ENCODE measurements around the gene U2SURP.
A peak's percentile ranks its signal among the peaks of the same experiment; 100 is the strongest.

The U2SURP gene

DNA sequence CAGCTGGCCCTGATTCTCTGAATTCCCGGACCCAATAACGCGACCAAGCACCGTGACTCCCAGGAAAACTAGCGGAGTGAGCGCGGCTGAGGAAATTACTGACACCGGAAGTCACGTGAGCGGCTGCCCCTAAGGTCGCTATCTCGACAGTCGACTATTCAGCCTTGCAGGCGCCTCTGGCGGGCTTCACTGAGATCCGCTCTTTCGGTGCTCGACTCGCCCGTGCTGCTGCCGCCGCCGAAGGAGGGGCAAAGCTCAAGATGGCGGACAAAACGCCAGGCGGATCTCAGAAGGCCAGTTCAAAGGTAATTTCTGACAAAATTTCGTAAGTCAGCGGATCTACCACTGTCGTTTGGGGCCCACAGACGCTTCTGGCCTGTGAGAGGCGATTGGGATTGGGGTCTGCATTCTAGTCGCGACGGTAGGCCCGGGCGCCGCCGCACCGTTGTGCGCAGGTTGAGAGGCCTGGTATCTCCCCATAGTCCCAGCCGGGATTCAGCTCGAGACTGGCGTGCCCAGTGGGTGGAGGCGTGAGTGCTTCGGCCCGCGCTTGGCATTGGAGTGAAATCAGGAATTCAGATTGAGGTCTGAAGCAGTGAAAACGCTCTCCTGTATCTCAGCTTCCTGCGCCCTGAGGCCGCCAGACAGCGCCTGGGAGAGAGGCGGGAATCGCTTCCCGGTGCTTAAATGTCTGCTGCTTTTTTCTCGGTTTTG, at the start of gene U2SURP:
Gene U2SURP (plus strand): TSS at position 202 of the 714 bp plus-strand sequence. CDS start 59 bp downstream, at position 261.
- peak; percentile 83 to 84 for DNase-seq (ENCODE audit: low read depth in 2 of 2)

- no peak for DNase-seq (ENCODE audit: low read depth in 2 of 2)
Measured at GRCh38 chr3:142951794-142952193, 49.6 kb upstream of the U2SURP start.

DNA sequence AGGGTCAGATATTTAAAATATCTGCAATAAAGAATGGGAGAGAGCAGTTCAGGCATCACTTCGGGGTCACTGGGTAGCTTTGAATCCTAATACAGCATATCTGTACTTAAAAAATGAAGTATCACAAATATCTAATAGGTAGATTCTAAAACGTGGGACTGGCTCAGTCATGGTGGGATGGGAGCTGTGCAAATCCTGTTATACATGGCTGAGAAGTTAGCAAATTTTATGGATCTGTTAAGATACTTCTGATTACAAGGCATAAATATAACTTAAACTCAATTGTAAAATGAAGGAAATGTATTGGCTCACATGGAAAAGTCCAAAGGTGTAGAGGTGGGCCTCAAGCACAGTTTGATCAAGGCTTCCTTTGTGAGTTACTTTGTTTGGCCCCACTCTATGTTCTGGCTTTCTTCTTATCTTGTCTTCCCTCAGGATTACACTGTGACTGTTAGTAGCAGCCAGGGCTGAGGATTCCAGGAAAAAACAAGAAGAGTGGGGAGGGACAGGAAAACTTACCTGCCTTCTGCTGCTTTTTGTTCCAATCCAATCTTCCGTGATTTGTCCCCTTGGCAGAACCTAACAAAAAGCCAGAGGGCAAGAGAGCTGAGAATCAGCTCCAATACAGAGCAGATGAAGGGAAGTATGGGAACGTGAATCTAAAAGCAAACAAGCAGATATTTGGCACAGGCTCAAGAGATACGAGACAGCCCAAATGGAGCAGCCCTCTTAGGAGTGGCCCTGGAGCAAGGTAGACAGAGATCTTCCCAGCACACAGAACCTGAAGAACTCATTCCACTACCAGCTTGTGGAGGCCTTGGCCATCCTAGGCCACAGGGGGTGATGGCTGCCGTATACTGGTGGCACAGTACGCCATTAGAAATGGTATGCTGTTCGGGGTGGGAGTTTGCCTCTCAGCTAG, 48.8 kb upstream of the U2SURP start:
- DNase-seq (ENCODE audit: low read depth in 2 of 2) = no peak

GRCh38 chr3:142953443-142953842, 47.9 kb upstream of the U2SURP start:
- DNase-seq (ENCODE audit: low read depth in 2 of 2) = no peak

DNA sequence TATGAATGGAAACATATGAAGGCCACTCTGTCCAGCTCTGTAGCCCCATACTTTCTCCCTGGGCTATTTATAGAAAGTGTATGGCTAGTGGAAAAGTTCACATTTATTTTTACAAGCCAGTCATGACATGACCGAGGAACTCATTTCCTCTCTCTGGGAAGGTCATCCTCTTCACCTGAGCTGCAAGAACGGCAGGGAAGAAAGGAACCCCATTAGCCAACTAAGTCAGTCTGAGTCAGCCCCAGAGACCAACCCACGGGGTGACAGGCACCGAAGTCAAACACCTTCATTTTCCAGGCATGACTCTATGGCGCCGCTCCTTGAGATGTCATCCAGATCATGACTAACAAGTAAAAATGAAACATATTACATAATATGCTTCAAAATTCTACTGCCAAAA, 42.7 kb upstream of the U2SURP start:
- no peak for DNase-seq (ENCODE audit: low read depth in 2 of 2)

DNA sequence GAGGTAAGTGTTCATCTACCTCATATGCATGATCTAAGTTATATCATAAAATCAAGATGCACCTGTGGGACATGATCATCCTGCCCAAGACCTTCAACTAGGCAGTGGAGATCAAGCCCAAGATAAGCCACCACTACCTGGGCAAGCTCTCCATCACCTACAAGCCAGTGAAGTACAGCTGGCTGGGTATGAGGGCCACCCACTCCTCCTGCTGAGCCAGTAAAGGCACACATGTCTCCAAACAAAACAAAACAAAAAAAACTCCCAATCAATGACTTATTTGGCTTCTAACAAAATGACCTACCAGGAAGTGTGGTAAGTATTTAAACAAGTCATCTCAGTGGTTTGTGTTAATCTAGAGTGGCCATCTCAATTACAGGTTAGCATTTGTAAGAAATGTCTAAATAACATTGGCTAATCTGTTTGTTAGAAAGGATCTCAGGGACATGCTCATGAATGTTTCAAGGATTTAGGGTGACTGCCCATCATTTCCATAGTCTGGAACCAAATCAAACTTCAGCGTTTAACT, 41.0 kb upstream of the U2SURP start:
- no peak for DNase-seq (ENCODE audit: low read depth in 2 of 2)

DNA sequence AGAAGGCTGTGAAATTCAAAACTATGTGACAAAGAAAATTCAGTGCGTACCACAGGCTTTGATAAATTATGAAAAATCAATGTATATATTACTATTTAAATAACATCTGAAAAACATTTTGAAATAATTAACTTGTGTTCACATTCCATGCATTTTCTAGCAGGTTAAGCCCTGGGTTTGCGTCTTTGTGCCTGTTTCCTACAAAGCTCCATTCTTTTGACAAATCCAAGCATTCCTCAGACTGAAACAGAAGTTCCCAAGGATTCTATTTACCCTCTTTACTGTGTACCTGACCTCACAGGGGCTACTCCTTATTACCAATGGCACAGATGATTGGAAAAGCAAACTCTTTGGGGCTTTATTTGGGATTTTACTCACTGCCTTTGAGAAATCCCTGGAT, 39.8 kb upstream of the U2SURP start:
- no peak for DNase-seq (ENCODE audit: low read depth in 2 of 2)

- DNase-seq (ENCODE audit: low read depth in 2 of 2) = no peak
Measured at GRCh38 chr3:142962175-142962519, 39.2 kb upstream of the U2SURP start.

DNA sequence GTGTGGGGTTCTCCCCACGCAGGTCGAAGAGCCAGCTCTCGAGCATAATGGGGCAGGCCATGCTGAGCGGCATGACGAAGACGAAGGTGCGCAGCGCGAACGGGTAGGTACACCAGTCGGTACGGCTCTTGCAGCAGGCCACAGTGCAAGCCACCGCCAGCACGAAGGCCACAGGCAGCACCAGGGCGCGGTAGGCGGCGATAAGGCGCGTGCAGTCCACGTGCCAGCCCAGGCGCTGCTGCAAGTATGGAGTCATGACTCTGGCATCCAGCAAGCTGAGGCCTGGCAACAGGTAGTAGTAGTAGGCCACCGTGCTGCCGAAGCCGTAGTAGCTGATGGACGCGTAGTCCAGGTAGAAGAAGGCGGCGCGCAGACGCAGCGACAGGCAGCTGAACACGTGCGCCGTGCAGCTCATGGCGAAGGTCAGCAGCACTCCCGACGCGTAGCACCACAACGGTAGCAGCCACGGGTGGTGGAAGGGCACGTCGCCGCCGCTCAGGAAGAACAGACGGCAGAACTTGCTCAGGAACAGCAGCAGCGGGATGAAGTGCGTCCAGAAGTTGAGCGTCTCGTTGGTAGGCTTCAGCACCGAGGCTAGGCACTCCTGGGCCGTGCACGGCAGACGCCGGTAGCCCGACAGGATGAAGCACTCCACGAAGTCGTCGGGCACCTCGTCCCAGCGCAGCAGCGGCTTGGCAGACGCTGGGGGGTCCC, 38.7 kb upstream of the U2SURP start:
- DNase-seq (ENCODE audit: low read depth in 2 of 2) = no peak

DNA sequence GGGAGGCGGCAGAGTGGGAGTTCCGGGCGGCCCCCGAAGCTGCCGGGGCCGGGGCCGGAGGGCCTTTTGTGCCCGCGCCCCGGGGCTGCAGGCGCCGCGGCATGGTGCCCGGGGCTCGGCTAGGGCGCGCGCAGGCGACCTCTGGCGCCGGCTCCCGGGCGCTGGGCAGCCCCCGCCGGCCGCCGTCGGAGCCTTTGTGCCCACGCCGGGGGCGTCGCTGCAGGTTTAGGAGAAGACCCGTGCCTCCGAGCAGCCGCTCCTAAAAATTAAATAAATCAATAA, 38.2 kb upstream of the U2SURP start:
- no peak for DNase-seq (ENCODE audit: low read depth in 2 of 2)

GRCh38 chr3:142963516-142964448, 37.6 kb upstream of the U2SURP start, which contains the start of gene PAQR9:
TSS of gene PAQR9 (minus strand) at chr3:142963674. CDS start at chr3:142963336, 338 bp downstream.
- DNase-seq (ENCODE audit: low read depth in 2 of 2) = no peak

DNA sequence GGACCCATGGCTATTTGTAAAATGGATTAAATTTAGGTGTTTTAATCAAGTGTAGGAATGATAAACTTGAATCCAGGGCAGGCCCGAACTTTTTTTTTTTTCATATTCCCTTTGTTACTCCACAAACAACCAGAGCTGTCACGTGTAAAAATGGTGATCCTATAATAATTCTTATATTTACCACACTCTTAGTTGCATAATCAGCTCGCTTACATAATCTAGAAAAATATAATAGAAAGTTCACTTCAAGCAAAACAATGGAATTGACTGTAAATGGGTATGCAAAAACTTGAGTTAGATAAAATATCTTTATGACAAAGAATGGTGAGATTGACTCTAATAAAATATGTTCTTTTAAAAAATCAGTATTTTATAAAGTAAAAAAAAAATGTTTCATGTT, 35.8 kb upstream of the U2SURP start:
- DNase-seq (ENCODE audit: low read depth in 2 of 2) = no peak

DNA sequence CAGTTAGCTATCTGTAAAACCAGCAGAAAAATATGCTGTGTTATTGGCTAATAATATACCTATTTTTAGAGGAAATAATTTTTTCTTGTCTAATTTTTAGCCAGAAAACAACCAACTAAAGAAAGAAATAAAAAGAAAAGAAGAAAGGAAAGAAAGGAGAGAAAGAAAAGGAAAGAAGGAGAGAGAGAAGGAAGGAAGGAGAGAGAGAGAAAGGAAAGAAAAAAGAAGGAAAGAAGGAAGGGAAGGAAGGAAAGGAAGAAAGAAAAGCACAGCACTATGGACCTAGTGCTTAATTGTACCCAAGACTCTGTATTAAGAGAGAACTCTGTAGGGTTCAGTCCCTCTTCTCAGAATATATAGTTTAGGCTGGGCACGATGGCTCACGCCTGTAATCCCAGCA, 34.6 kb upstream of the U2SURP start:
- DNase-seq (ENCODE audit: low read depth in 2 of 2) = no peak

DNA sequence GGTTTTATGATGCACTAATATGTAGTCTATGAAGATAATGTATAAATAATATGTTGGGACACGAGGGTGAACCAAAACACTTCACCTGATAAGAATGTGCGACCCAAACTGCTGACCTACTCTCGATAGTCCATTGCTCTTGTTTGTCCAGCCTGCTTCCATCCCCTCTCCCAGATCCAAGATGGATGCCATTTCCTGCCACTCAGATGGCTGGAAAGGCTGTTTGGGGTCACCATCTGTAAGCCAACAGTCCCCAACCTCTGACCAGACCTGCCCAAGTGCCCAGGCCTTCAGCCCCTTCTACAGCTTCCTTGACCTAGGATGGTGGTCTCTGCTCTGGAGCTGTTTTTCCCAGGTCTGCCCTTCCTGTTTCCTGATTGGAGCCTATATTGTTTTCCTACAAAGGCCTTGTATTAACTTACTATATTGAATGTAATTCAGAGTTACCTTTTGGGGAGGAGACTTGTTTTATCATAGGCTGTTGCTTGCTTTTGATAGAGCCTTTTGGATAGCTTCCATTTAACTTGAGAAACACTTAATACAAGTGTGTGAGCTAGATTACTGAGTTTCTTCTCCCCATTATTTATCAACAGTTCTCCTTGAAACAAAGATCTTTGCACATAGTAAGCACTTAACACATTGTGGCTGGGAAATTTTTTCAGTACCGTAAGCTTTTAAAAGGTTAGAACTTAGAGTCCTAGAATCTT, 32.9 kb upstream of the U2SURP start:
- DNase-seq (ENCODE audit: low read depth in 2 of 2) = no peak

DNA sequence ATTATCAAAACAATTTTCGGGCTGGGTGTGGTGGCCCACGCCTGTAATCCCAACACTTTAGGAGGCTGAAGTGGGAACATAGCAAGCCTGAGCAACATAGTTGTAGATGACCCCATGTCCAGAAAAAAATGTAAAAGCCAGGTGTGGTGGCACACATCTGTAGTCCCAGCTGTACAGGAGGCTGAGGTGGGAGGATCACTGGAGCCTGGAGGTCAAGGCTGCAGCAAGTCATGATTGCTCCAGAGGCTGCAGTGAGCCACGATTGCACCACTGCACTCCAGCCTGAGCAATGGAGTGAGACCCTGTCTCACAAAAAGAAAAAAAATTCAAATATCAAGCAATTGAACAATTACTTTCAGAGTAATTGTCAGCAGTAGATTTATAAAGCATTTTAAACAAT, 29.9 kb upstream of the U2SURP start:
- no peak for DNase-seq (ENCODE audit: low read depth in 2 of 2)

- DNase-seq (ENCODE audit: low read depth in 2 of 2) = no peak
Measured at GRCh38 chr3:142972092-142972753, 29.1 kb upstream of the U2SURP start.

- no peak for DNase-seq (ENCODE audit: low read depth in 2 of 2)
Measured at GRCh38 chr3:142973217-142974009, 28.0 kb upstream of the U2SURP start.

DNA sequence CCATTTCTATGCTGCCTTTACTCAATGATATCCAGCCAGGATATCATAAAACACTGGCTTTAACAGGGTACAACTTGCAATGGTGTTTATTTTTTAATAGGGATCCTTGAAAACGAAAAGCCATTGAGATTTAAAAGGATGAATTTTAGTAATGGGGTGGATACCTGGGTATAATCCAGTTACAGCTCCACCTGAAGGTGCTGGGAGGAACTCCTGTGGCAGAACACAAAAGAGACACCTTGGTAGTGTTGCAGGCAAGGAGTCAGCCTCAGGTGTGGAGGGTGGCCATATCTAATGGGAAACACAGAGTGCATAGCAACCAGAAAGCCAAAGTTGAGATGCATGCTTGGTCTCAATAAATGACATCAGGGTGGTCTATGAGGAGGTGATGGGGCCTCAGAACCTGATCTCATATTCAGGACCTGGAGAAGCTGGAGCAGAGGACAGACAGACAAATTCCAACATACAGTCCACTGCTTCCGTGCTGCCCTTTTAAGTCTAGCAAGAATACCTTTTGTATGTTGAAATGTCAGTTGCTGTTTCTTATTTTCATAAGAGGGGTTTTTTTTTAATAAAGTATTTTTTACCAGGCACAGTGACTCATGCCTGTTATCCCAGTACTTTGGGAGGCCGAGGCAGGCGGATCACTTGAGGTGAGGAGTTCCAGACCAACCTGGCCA, 25.9 kb upstream of the U2SURP start:
- DNase-seq (ENCODE audit: low read depth in 2 of 2) = no peak

All from activated CD4-positive, alpha-beta T cell treated with anti-CD3 and anti-CD28 coated beads for 24 hours (primary cell).